GM21528 (cell line): ENCODE measurements around the gene SEC24A.
"Not testable (repeated sequence)": the region's sequence is repeated elsewhere in the genome, so short reads cannot be mapped to it uniquely, and the experiment has no call there.

ENCODE experiments used
- ATAC-seq: cut with Tn5 transposase; IDR thresholded peaks from one replicate; pipeline ENCODE4 v1.9.1; 2021; ENCODE audit warnings: mild to moderate bottlenecking, moderate library complexity; ENCODE audit not compliant: unreplicated experiment, low FRiP score

SEC24A gene

DNA sequence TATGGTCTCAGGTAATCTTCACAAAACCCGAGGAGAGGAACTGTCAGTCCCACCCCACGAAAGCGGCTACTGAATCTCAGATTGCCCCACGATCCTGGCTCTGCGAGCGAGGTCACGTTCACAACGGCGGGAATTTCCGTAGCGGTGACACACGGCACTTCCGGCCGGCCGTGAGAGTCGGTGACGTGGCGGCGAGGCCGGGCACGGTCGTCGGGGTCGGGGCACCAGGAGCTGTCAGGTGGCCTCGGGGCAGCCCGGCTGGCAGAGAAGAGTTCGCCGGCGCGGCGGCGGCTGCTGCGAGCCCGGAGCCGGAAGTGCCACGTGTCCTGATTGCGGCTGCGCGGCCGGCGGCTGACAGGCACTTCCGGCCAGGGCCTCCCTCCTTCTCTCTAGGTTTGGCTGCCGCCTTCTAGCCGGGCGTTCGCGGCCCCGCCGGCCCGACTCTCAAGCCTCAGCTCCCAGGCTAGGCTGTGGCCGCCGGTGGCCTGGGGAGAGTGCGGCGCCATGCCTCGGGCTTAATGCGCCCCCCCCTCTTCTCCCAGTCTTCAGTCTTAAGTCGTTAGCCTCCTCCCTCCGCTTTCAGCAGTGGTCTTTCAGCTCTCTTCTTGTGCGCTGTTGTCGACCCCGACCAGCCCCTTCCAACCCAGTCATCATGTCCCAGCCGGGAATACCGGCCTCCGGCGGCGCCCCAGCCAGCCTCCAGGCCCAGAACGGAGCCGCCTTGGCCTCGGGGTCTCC lies at the start of gene SEC24A:
Gene SEC24A, plus strand, starts transcription at position 361 of the 738 bp plus-strand sequence. Its CDS starts 292 bp downstream, at position 653.
- peak; percentile 68 for ATAC-seq

DNA sequence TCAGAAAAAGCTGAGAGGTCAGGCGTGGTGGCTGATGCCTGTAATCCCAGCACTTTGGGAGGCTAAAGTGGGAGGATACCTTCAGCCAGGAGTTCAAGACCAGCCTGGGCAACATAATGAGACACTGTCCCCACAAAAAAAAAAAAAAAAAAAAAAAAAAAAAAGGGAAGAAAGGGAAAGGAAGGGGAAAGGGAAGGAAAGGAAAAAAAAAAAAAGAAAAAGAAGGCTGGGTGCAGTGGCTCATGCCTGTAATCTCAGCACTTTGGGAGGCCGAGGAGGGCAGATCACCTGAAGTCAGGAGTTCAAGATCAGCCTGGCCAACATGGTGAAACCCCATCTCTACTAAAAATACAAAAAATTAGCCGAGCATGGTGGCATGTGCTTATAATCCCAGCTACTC lies 48.8 kb upstream of the SEC24A start:
- ATAC-seq, result not testable (repeated sequence)

DNA sequence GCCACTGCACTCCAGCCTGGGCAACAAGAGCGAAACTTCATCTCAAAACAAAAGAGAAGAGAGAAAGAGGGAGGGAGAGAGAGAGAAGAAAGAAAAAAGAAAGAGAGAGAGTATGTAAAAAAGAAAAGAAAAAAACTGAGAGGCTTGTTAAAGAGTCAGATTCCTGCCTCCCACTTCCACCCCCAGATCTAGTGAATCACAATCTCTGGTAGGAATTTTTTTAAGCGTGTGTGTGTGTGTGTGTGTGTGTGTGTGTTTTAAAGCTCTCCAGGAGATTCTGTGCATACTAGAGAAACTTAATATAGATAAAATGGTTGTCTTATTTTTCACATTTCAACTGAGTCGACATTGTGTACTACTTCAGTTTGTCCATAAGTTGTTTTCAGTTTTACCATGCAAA lies 48.0 kb upstream of the SEC24A start:
- ATAC-seq, result no peak

DNA sequence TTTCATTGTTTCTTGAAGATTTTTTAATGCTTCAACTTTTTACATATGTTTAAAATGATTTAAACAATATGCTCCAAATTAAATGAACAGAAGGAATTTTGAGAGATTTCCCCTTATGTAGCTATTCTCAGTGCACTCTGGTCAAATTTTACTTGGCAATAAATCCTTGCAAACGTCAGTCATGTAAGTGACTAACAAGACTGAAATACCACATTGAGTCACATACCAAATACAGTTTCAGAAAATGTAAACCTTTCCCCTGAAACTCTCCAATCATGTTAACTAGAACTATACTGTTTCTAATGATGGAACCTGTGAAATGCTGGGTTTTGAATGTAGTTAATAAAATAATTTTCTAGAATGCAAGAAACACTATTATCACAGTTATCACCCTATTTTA lies 45.5 kb upstream of the SEC24A start:
- ATAC-seq, result no peak

DNA sequence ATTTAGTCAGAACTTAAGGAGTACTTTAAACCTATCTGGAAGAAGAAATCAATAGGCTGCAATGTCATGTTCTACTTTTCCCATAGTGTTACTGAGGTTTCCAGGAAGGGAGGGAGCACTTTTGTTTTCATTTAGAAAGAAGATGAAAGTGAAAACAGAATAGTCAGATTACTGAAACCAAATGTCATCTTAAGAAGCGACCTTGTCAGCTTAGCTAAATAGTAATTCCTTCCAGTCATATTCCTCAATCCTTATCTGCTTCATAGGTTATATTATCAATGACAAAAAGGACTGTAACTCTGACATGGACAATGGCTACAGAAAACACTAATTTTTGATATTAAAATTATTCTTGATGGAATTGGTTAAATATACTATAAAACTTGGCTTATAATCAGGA lies 43.7 kb upstream of the SEC24A start:
- no peak for ATAC-seq

DNA sequence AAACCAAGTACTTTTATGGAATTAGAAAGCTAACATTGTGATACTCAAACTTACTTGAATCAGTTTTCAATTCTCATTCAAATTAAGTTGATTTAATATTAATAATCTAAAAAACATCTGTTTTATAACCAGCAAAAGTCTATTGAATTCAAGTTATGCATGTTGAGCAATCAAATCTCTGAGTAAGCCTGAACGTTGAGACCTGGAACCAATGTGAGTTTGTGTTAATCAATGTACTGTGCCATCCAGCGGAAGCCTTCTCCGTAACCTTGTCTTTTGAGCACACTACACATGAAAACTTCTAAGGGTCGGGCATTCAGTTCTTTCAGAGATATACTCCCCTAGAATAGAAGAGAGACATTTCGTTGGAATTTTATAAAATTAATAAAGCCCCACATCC lies 41.9 kb upstream of the SEC24A start:
- no peak for ATAC-seq

DNA sequence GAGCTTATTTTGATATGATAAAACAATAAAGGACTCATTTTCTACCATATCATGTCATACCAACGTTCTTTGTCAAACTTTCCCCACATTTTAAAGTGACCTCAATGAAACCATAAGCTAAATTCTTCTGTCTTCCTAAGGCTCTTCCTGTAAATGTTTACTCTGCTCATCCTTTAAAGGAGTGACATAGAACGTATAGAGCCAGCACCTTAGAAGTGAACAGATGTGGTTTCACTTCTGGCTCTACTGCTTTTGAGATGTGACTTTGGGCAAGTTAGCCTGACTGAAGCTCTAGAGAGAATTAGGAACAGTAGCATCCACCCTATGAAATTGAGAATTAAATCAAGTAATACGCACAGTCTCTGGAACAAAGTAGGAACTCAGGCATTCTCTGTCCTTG lies 40.0 kb upstream of the SEC24A start:
- ATAC-seq, result no peak

DNA sequence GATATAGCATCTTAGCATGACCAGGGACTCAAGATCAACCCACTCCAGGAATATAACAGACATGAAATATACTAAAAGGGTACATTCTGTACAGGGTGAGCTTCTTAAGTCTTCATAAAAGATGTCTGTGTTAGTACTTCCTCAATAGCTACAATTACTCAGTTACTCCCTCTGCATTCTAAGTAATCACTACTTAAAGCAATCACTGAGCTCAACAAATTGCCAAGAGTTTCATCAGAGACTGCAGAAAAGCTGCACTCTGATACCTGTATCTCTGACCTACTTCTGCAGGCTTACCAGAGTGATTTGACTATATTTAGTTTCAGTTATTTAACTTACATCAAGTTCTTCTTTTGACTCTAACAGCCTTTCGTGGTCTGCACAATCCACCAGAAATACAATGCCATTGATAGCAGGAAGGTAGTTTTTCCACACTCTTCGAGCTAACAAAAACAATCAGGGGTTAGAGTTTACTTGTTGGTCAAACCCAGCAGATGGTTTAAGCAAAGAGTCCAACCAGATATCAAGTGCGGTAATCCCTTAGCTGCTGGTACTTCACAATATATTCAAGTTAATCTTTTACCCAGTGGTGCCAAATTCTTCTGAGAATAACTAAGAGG lies 39.2 kb upstream of the SEC24A start:
- no peak for ATAC-seq

DNA sequence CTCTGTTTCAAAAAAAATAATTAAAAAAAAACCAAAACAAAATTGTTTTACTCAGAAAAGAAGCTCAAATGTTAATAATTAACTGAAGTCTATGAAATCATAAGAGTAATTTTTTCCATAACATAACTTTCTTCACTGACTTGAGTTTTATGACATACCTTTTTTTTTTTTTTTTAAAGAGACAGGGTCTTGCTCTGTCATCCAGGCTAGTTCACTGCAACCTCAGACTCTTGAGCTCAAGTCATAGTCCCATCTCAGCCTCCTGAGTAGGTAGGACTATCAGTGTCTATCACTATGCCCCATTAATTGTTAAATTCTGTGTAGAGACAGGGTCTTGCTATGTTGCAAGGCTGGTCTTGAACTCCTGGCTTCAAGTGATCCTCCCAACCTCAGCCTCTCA lies 37.9 kb upstream of the SEC24A start:
- no peak for ATAC-seq

DNA sequence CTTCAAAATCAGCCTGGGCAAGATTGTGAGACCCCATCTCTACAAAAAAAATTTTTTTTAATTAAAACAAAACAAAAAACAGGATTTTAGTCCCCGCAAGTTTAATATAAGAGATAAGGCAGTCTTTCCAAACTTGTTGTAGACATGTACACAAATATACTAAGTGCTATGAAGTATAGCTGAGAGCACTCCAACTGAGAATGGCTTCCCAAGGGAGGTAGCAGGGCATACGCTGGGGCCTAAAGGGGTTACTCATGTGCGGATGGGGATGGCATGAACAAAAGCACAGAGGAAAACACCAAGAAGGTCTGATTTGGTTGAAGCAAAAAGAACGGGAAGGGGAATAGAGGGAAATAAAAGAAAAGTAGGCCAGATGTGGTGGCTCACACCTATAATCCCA lies 37.1 kb upstream of the SEC24A start:
- no peak for ATAC-seq

DNA sequence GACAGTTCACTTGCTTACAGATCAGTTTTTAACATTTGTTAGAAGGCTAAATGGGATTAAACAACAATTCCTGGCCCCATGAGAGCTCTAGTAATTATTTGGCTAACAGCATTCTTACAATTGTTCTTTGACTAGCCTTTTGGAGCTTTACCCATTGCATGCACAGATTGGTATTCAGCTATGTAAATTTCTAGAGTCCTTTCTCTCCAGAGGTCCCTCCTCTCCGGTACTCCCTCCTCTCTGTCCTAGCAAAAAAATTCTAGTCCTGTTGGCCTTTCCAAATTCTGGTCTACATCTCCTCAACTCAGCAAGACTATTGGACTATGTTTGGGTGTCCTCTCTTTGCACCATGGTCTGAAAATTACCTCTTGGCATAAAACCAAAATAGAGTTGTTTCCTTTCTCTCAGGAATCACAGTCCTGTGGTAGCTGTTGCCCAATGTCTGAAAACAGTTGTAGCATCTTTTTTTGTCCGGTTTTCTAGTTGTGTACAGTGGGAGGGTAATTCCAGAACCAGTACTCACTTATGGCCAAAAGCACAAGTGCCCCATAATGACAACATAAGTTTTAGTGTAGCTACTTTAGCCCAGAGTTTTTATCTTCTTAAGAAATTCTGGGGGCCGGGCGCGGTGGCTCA lies 34.0 kb upstream of the SEC24A start:
- no peak for ATAC-seq

DNA sequence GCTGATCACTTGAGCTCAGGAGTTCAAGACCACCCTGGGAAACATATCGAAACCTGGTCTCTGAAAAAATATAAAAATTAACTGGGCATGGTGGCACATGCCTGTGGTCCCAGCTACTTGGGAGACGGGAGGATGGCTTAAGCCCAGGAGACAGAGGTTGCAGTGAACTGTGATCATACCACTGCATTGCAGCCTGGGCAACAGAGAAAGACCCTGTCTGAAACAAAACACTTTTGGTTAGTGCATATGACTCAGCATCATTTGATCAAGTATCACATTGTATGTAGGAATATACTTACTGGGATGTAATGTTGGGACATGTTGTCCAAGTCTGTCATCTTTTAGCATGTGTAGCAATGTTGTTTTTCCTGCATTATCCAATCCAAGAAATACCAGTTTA lies 28.0 kb upstream of the SEC24A start:
- ATAC-seq, result no peak

DNA sequence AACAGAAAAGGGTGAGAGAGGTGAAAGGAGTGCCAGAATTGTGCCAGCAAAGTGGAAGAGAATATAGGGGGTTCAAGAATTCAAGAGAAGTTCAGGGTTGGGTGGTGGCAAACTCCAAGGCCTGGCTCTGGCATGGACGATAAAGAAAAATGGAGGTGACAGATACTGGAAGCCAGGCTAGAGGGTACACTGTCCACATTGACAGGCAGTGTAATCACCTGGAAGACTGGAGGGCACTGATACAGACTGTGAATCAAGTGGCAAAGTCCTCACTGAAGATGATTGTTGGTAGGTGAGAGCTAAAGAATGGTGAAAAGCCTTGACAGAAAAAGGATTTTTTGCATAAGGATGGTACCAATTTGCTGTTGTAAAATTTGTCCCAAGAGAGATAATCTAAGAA lies 23.0 kb upstream of the SEC24A start:
- ATAC-seq, result no peak

DNA sequence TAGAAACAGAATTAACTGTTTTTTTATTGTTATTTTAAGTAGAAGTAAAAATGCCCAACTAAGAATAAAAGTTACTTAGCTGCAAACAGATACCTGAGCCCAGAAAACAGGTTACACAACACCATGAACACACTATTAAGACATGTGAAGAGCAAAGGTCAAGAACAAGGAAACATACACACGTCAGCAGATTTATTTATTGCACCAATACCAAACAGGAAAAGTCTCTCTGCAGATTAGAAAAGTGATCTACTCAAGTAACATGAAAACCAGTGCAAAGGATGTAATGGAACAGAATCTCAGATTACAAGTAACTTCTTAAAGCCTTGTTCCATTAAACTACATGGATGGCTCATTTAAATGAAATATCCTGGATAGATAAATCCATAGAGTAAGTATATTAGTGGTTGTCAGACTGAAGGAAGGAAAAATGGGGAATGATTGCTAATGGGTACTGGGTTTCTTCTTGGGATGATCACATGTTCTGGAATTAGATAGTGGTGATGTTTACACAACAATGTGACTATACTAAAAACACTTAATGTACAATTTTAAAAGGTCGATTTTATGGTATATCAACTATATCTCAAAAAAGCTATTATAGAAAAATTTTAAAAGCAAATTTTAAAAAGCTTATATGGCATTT lies 22.1 kb upstream of the SEC24A start:
- no peak for ATAC-seq

DNA sequence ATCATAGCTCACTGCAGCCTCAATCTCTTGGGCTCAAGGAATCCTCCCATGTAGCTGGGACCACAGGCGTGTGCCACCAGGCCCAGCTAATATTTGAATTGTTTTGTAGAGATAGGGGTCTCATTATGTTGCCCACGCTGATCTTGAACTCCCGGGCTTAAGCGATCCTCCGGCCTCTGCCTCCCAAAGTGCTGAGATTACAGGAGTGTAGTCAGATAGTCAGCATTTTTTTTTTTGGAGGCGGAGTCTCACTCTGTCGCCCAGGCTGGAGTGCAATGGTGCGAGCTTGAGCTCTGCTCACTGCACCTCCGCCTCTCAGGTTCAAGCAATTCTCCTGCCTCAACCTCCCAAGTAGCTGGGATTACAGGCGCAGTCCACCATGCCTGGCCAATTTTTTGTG lies 14.4 kb upstream of the SEC24A start:
- ATAC-seq, result no peak

DNA sequence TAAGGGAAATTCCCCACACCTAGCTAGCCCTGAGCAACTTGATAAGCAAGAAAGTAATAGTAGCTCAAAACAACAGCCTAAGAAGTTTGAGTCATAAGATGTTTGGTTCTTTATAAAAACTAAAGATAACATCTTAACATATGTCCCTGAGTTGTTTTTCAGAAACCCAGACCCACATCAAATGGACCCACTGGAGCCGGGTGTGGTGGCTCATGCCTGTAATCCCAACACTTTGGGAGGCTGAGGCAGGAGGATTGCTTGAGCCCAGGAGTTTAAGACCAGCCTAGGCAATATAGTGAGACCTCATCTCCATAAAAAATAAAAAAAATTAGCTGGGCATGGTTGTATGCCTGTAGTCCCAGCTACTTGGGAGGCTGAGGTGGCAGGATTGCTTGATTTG lies 13.2 kb upstream of the SEC24A start:
- not testable (repeated sequence) for ATAC-seq

DNA sequence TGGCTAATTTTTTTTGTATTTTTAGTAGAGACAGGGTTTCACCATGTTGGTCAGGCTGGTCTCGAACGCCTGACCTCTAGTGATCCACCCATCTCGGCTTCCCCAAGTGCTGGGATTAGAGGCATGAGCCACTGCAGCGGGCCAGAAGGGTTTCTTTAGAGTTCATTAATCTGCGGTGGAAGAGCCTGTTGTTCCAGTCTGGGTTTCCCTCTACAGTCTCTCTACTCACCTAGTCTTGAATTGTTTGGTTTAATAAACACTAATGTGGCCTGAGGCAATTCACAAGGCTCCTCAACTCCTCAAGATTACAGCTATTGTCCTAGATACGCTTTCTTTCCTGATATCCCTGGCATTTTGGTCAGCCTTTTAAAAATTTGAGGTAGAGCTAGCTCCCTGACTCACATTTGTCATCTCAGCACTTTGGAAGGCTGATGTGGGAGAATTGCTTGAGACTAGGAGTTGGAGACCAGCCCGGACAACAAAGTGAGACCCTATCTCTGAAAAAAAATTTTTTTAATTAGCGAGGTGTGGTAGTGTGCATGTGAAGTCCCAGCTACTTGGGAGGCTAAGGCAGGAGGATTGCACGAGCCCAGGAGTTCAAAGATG lies 11.4 kb upstream of the SEC24A start:
- ATAC-seq, result no peak

DNA sequence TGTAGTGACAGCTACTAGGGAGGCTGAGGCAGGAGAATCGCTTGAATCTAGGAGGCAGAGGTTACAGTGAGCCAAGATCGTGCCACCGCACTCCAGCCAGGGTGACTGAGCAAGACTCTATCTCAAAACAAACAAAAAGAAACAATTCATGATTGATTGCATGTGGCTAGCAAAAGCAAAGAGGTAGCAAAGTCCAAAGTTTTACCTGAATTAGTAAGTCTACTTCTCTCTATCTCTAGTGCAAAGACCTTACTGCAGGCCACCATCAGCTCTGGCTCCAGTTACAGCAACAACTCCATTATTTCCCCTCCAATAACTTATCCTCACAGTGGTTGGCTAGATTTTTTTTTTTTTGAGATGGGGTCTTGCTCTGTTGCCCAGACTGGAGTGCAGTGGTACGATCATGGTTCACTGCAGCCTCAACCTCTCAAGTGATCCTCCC lies 9.8 kb upstream of the SEC24A start:
- no peak for ATAC-seq

DNA sequence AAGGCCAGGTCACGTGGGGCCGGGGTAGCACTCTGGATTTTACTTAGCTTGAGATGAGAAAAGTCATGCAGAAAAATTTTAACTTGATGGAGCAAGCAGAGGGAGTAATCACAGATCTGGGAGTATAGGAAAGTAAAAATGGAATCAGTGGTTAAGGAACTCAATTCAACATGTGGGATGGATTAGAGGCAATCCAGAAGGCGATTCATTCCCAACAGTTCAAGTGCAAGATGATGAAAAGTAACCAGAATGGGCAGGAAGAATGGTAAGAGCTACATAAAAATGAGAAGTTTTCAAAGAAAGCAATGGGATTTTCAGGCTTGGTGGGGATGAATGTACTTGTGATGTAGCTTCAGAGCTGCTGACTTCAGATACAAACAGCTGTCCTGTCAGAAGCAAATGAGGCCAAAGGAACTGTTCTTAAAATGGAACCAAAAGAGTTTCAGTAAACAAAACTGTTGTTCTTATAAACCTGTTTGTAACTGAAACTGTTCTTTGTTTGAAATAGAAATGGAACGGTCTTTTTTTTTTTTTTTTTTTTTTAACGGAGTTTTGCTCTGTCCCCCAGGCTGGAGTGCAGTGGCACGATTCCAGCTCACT lies 5.6 kb upstream of the SEC24A start:
- ATAC-seq, result peak; percentile 53

DNA sequence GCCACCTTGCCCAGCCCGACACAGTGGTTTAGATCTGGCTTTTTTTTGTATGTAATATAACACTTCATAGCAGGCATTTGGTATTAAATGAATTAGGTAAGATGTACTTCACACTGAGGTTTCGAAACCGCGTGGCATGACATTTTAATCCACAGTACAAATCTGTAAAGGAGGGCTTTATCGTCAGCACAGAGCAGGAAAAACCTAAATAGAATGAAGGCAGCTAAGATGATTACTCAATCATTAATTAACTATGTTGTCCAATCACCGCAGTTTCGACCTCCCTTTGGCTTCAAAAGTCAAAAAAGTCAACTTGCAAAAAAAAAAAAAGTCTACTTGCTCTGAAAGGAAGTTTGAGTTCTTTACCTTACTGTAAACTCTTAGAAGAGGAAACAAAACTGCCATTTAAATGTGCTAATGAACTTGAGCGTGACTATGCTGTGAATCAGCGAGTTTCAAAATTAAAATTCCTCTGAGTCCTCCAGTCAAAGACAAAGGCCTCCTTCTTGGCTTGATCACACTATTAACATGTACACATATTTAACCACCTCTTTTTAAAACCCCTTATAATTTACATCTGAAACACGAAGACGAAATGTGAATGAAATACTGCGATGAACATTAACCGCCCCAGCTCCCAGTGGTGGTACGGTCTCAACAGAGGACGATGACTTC lies 698 bp upstream of the SEC24A start:
- ATAC-seq, result peak; percentile 41
